ENCODE measurements around the gene CA7.

DNA sequence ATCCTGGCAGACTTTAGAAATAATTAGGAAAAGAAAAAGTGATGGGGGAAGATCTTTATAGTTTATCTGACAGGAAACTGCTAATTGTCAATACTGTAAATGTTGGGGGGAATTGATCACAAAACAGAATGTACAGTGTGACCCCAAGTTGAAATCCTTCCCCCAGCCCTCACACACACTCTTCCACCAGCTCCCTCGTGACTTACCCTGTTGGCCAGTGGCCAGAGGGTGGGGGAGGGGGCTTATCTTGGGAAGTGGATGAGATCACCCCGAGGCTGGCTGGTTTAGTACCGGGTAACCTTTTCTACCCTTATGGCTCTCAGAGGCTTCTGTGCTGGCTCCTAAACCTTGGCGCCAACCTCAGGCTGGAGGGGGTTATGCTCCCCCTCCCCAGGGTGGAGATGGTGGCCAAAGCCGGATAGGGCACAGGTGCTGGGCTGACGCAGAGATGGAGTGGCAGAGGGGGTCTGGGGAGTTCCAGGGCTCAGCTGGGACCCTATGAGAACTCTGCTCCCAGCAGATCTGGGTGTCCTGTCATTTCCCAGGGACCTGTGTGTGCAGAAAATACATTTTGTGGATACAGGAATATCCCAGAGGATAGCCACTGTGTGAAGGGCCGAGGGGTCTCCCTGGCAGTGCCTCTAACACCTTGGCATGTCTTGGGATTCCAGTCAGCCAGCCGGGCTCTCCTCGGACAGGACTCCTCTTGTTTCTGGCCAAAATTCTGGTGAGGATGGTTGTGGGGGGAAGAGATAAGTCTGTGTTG, 55.9 kb downstream of the CA7 start:
- TF ChIP-seq EZH2phosphoT487 (IDR thresholded peaks at IDR 0.05; ENCODE audit: insufficient read depth, low read depth) (no peak), EZH2 (IDR thresholded peaks at IDR 0.05; ENCODE audit: insufficient read depth, poor library complexity, severe bottlenecking) (no peak)
